Kidney epithelial cell (primary cell): Measurements from ENCODE around the gene S100A3. TPM values are rescaled to one million over a fixed set of nuclear protein-coding genes. Genes with fewer than 3 reads are reported as not detected.
"Not testable (repeated sequence)": the region's sequence is repeated elsewhere in the genome, so short reads cannot be mapped to it uniquely, and the experiment has no call there.

ENCODE experiments used
- DNase-seq: peaks from one replicate; pipeline ENCODE4 v3.0.0-alpha.2; 2010; ENCODE audit warnings: low read depth
- H3K27me3 ChIP-seq: 2 replicates; pipeline ENCODE4 v1.6.0; 2011; ENCODE audit warnings: low read length; ENCODE audit not compliant: control insufficient read depth, insufficient read depth
- H3K36me3 ChIP-seq: 2 replicates; pipeline ENCODE4 v1.5.1; 2011; ENCODE audit warnings: low read length; ENCODE audit not compliant: control insufficient read depth, insufficient read depth
- H3K4me3 ChIP-seq: 2 replicates; pipeline ENCODE4 v1.5.1; 2011; ENCODE audit warnings: low read depth, mild to moderate bottlenecking, control low read depth, low read length
- CTCF ChIP-seq: IDR thresholded peaks from 2 replicates; pipeline ENCODE4 v1.5.1; 2011; ENCODE audit warnings: mild to moderate bottlenecking, moderate library complexity, low read length, control low read depth, inconsistent platforms; ENCODE audit not compliant: insufficient read depth, poor library complexity, severe bottlenecking
- total RNA-seq: library from RNA; depleted of rRNA; stranded (reverse); fragments of >200 nt; gene quantifications from 2 replicates; pipeline ENCODE4 v1.2.3, GENCODE V29; 2015

Gene S100A3
- total RNA-seq, 1 donor from 2014 or later, result 5.8 TPM

- no peak for TF ChIP-seq CTCF
- Histone ChIP-seq H3K27me3 (no peaks in the 10 kb centered on the region), H3K4me3 (no peak overlapping the region), H3K36me3 (no peaks in the 10 kb centered on the region)
- DNase-seq, result no peak
Measured at GRCh38 chr1:153578490-153578889, 29.4 kb upstream of the S100A3 start.

GRCh38 chr1:153577624-153578051, 28.6 kb upstream of the S100A3 start:
- H3K36me3 ChIP-seq, result no peaks in the 10 kb centered on the region
- no peak for TF ChIP-seq CTCF
- no peak overlapping the region for H3K4me3 ChIP-seq
- DNase-seq, result no peak
- no peaks in the 10 kb centered on the region for H3K27me3 ChIP-seq

- Histone ChIP-seq H3K4me3 (no peak overlapping the region), H3K36me3 (no peaks in the 10 kb centered on the region), H3K27me3 (no peaks in the 10 kb centered on the region)
- TF ChIP-seq CTCF, result no peak
- DNase-seq, result no peak
Measured at GRCh38 chr1:153577138-153577537, 28.1 kb upstream of the S100A3 start.

- not testable (repeated sequence) for H3K4me3 ChIP-seq, DNase-seq
Measured at GRCh38 chr1:153575497-153575896, 26.4 kb upstream of the S100A3 start.

GRCh38 chr1:153575081-153575491, 26.0 kb upstream of the S100A3 start:
- not testable (repeated sequence) for H3K36me3 ChIP-seq, DNase-seq, H3K27me3 ChIP-seq, H3K4me3 ChIP-seq

More at GRCh38 chr1:153575497-153575896, 26.4 kb upstream of the S100A3 start:
- H3K36me3 ChIP-seq, H3K27me3 ChIP-seq: not testable (repeated sequence)

- H3K27me3 ChIP-seq, result no peaks in the 10 kb centered on the region
- no peaks in the 10 kb centered on the region for H3K36me3 ChIP-seq
- no peak for TF ChIP-seq CTCF
- DNase-seq, result no peak
- H3K4me3 ChIP-seq, result no peak overlapping the region
Measured at GRCh38 chr1:153573351-153573750, 24.3 kb upstream of the S100A3 start.

- peak; percentile 75 for DNase-seq
- no peak overlapping the region for H3K4me3 ChIP-seq
- H3K27me3 ChIP-seq, result no peaks in the 10 kb centered on the region
- peak; percentile 98 for TF ChIP-seq CTCF
- H3K36me3 ChIP-seq, result no peaks in the 10 kb centered on the region
Measured at GRCh38 chr1:153572569-153573015, 23.5 kb upstream of the S100A3 start.
